GM23338 (cell line): ENCODE data around the gene SMURF2. TPM values are rescaled to one million over a fixed set of nuclear protein-coding genes. Genes with fewer than 3 reads are reported as not detected.
"Not testable (repeated sequence)": the region's sequence is repeated elsewhere in the genome, so short reads cannot be mapped to it uniquely, and the experiment has no call there.

Source experiments
- ATAC-seq: fragments of 200-7000 bp; cut with Tn5 transposase; 3 replicates; pipeline ENCODE4 v1.9.1; 2020
- DNase-seq: peaks from one replicate; pipeline ENCODE4 v3.0.0-alpha.2; 2015; ENCODE audit warnings: low spot score
- H2AFZ ChIP-seq: fragments of 200-600 bp; sonication (generic); 2 replicates; pipeline ENCODE4 v1.8.0; 2016; ENCODE audit warnings: antibody characterized with exemption, mild to moderate bottlenecking, moderate library complexity
- H3F3A ChIP-seq: fragments of 200-600 bp; sonication (generic); replicated peaks from 2 replicates; pipeline ENCODE4 v1.8.0; 2017; ENCODE audit warnings: antibody characterized with exemption, mixed run types, low read depth
- H3K27ac ChIP-seq: fragments of 200-600 bp; sonication (generic); 2 replicates; pipeline ENCODE4 v1.6.1; 2016; ENCODE audit warnings: low read depth
- H3K27me3 ChIP-seq: fragments of 200-600 bp; sonication (generic); 2 replicates; pipeline ENCODE4 v1.8.0; 2016; ENCODE audit warnings: mild to moderate bottlenecking, mixed run types, moderate library complexity; ENCODE audit not compliant: insufficient read depth
- H3K36me3 ChIP-seq: fragments of 200-600 bp; sonication (generic); 2 replicates; pipeline ENCODE4 v1.8.0; 2016; ENCODE audit warnings: mild to moderate bottlenecking; ENCODE audit not compliant: insufficient read depth
- H3K4me1 ChIP-seq: fragments of 200-600 bp; sonication (generic); 2 replicates; pipeline ENCODE4 v1.8.0; 2016; ENCODE audit warnings: mild to moderate bottlenecking, moderate library complexity; ENCODE audit not compliant: insufficient read depth
- H3K4me2 ChIP-seq: fragments of 200-600 bp; sonication (generic); 2 replicates; pipeline ENCODE4 v1.7.1; 2017; ENCODE audit warnings: mixed run types
- H3K4me3 ChIP-seq: fragments of 200-600 bp; sonication (generic); 2 replicates; pipeline ENCODE4 v1.6.1; 2016; ENCODE audit warnings: mixed run types
- H3K79me2 ChIP-seq: fragments of 200-600 bp; sonication (generic); replicated peaks from 2 replicates; pipeline ENCODE4 v1.8.0; 2017; ENCODE audit warnings: mild to moderate bottlenecking; ENCODE audit not compliant: insufficient read depth
- H3K9me2 ChIP-seq: fragments of 200-600 bp; sonication (generic); 2 replicates; pipeline ENCODE4 v1.8.0; 2017; ENCODE audit not compliant: insufficient read depth
- H4K20me1 ChIP-seq: fragments of 200-600 bp; sonication (generic); replicated peaks from 2 replicates; pipeline ENCODE4 v1.8.0; 2017; ENCODE audit warnings: mild to moderate bottlenecking; ENCODE audit not compliant: insufficient read depth
- H3K27ac Mint-ChIP-seq: 2 replicates; pipeline ENCODE4 v1.8.0; 2020; ENCODE audit warnings: inconsistent platforms, mild to moderate bottlenecking, moderate library complexity, mixed read lengths
- H3K27me3 Mint-ChIP-seq: 3 replicates; pipeline ENCODE4 v1.8.0; 2022; ENCODE audit warnings: low read depth, mild to moderate bottlenecking, moderate library complexity, mixed read lengths, inconsistent platforms; ENCODE audit not compliant: insufficient read depth, poor library complexity
- H3K36me3 Mint-ChIP-seq: 3 replicates; pipeline ENCODE4 v1.8.0; 2021; ENCODE audit warnings: low read depth, mild to moderate bottlenecking, inconsistent platforms, moderate library complexity, mixed read lengths
- H3K4me1 Mint-ChIP-seq: 3 replicates; pipeline ENCODE4 v1.8.0; 2020; ENCODE audit warnings: mild to moderate bottlenecking, inconsistent platforms, mixed read lengths
- H3K4me3 Mint-ChIP-seq: 3 replicates; pipeline ENCODE4 v1.8.0; 2021; ENCODE audit warnings: moderate library complexity, mild to moderate bottlenecking, inconsistent platforms, mixed read lengths
- H3K9me3 Mint-ChIP-seq: 3 replicates; pipeline ENCODE4 v1.8.0; 2020; ENCODE audit warnings: moderate library complexity, mild to moderate bottlenecking, inconsistent platforms, mixed read lengths
- CREB1 ChIP-seq: fragments of 250-450 bp; sonication (Bioruptor Pico); IDR thresholded peaks from 2 replicates; pipeline ENCODE4 v1.5.0; 2020; ENCODE audit warnings: low read depth, mild to moderate bottlenecking, moderate library complexity
- CTCF ChIP-seq, 2 experiments: fragments of 200-600 bp in 1 of 2; sonication (generic) in 1 of 2; conservative IDR thresholded peaks; 2 replicates each; pipeline versions ENCODE4 v1.5.1 to v1.6.1; 2016 to 2017; ENCODE audit warnings: antibody characterized with exemption in 2 of 2, low read depth in 2 of 2, mild to moderate bottlenecking in 2 of 2, moderate library complexity in 1 of 2
- ETS1 ChIP-seq: IDR thresholded peaks from 2 replicates; pipeline ENCODE4 v1.6.1; 2016; ENCODE audit warnings: antibody characterized with exemption
- NANOG ChIP-seq: IDR thresholded peaks from 2 replicates; pipeline ENCODE4 v1.6.1; 2016; ENCODE audit warnings: antibody characterized with exemption, borderline replicate concordance
- ZNF114 ChIP-seq: fragments of 250-450 bp; sonication (Bioruptor Pico); IDR thresholded peaks from 2 replicates; pipeline ENCODE4 v1.5.0; 2020; ENCODE audit warnings: mild to moderate bottlenecking, moderate library complexity
- ZNF331 ChIP-seq: fragments of 250-450 bp; sonication (Bioruptor Pico); IDR thresholded peaks from 2 replicates; pipeline ENCODE4 v1.5.0; 2020; ENCODE audit warnings: low read depth, mild to moderate bottlenecking, moderate library complexity
- ZNF462 ChIP-seq: fragments of 250-450 bp; sonication (Bioruptor Pico); IDR thresholded peaks from 2 replicates; pipeline ENCODE4 v1.5.0; 2020; ENCODE audit warnings: mild to moderate bottlenecking, moderate library complexity
- polyA plus RNA-seq: library from polyadenylated mRNA; unstranded; fragments of >200 nt; fragmentation: Nextera tagmentation; extraction: Ambion mirVana; gene quantifications from 2 replicates; pipeline ENCODE4 v1.2.1, GENCODE V29; 2016
- total RNA-seq: library from RNA; depleted of rRNA; stranded (reverse); fragments of >200 nt; shearing (Covaris generic); gene quantifications from 2 replicates; pipeline ENCODE4 v1.2.3, GENCODE V29; 2014

The SMURF2 gene
- total and polyA plus RNA-seq, 2 experiments from 2014 or later, result 12.1 to 29.6 TPM

GRCh38 chr17:64579917-64580316 lies 82.2 kb downstream of the SMURF2 start:
- Histone ChIP-seq H3K36me3 (peaks cover 6% of the 10 kb centered on the region; the same call in 1 of the 2 replicates), H4K20me1 (no peaks in the 10 kb centered on the region; the same call in 1 of the 2 replicates), H3F3A (no peaks in the 10 kb centered on the region), H3K79me2 (no peaks in the 10 kb centered on the region), H3K9me2 (no peaks in the 10 kb centered on the region), H3K4me1 (peaks cover 9% of the 10 kb centered on the region; the same call in 1 of the 2 replicates), H3K27me3 (no peaks in the 10 kb centered on the region), H3K4me3 (no peak overlapping the region), H3K4me2 (no peak overlapping the region), H2AFZ (no peak overlapping the region), H3K27ac (no peak overlapping the region)
- ATAC-seq (no peak), DNase-seq (no peak)
- TF ChIP-seq NANOG, result no peak
- TF ChIP-seq CREB1 (CRISPR knock-in tag), result no peak
- Mint-ChIP-seq H3K27ac (no peak overlapping the region), H3K27me3 (peaks cover 3% of the 10 kb centered on the region), H3K4me3 (no peak overlapping the region), H3K4me1 (peaks cover 5% of the 10 kb centered on the region), H3K9me3 (no peaks in the 10 kb centered on the region), H3K36me3 (peaks cover 42% of the 10 kb centered on the region)

- not testable (repeated sequence) for H3K36me3 ChIP-seq, H3K4me3 ChIP-seq
These were observed 85.1 kb downstream of the SMURF2 start for GRCh38 chr17:64577025-64577424.

GRCh38 chr17:64575431-64575830 lies 86.7 kb downstream of the SMURF2 start:
- no peaks in the 10 kb centered on the region for H3K79me2 ChIP-seq
- H3K9me2 ChIP-seq, result no peaks in the 10 kb centered on the region
- Mint-ChIP-seq H3K9me3 (no peaks in the 10 kb centered on the region), H3K4me1 (no peaks in the 10 kb centered on the region; the same call in 2 of the 3 replicates), H3K27ac (no peak overlapping the region), H3K4me3 (no peak overlapping the region), H3K36me3 (peaks cover 26% of the 10 kb centered on the region; the same call in 2 of the 3 replicates), H3K27me3 (no peaks in the 10 kb centered on the region)
- DNase-seq (no peak), ATAC-seq (no peak)
- H3F3A ChIP-seq, result no peaks in the 10 kb centered on the region
- H4K20me1 ChIP-seq, result no peaks in the 10 kb centered on the region; the same call in 1 of the 2 replicates
- no peak overlapping the region for H3K4me3 ChIP-seq
- no peak overlapping the region for H2AFZ ChIP-seq
- no peaks in the 10 kb centered on the region for H3K27me3 ChIP-seq
- H3K4me1 ChIP-seq, result no peaks in the 10 kb centered on the region
- no peak overlapping the region for H3K4me2 ChIP-seq
- 0 out of 2 replicates have a peak, but pooled peaks cover 7% of the 10 kb centered on the region for H3K36me3 ChIP-seq
- no peak overlapping the region for H3K27ac ChIP-seq
- TF ChIP-seq ETS1, result no peak
- TF ChIP-seq ZNF114, result no peak
- TF ChIP-seq ZNF331 (CRISPR knock-in tag), result no peak
- TF ChIP-seq CREB1 (CRISPR knock-in tag), result no peak
- no peak for TF ChIP-seq ZNF462 (CRISPR knock-in tag)
- TF ChIP-seq CTCF (conservative IDR thresholded peaks at IDR 0.05; ENCODE audit: low read depth in 2 of 2), result no peak
- no peak for TF ChIP-seq NANOG

More at GRCh38 chr17:64577025-64577424, 85.1 kb downstream of the SMURF2 start:
- DNase-seq, H3K27me3 ChIP-seq, H3K79me2 ChIP-seq, H4K20me1 ChIP-seq, H3K27ac Mint-ChIP-seq, H3F3A ChIP-seq, H3K27me3 Mint-ChIP-seq, H3K9me2 ChIP-seq, H3K9me3 Mint-ChIP-seq, H3K4me1 Mint-ChIP-seq, H2AFZ ChIP-seq, ATAC-seq, H3K4me1 ChIP-seq, H3K4me3 Mint-ChIP-seq, H3K4me2 ChIP-seq, H3K27ac ChIP-seq: not testable (repeated sequence)
- peaks cover 29% of the 10 kb centered on the region for H3K36me3 Mint-ChIP-seq
